Fibroblast of lung (primary cell): ENCODE measurements around the gene GPD1. TPM values are rescaled to one million over a fixed set of nuclear protein-coding genes. Genes with fewer than 3 reads are reported as not detected.
A peak's percentile ranks its signal among the peaks of the same experiment; 100 is the strongest.

ENCODE experiments used
- DNase-seq, 2 donors: peaks; one replicate each; pipeline versions ENCODE4 v3.0.0 to v3.0.0-alpha.2; 2010; ENCODE audit warnings: low read depth in 2 of 2
- H2AFZ ChIP-seq: 2 replicates; pipeline ENCODE4 v1.5.1; 2012; ENCODE audit warnings: low read length, control low read depth, inconsistent platforms
- H3K27ac ChIP-seq: 2 replicates; pipeline ENCODE4 v1.5.1; 2011; ENCODE audit warnings: low read length, control low read depth; ENCODE audit not compliant: insufficient read depth
- H3K27me3 ChIP-seq: 2 replicates; pipeline ENCODE4 v1.5.1; 2011; ENCODE audit warnings: mild to moderate bottlenecking, low read length; ENCODE audit not compliant: control insufficient read depth, insufficient read depth
- H3K36me3 ChIP-seq: 2 replicates; pipeline ENCODE4 v1.5.1; 2011; ENCODE audit warnings: low read length; ENCODE audit not compliant: control insufficient read depth, insufficient read depth
- H3K4me1 ChIP-seq: 2 replicates; pipeline ENCODE4 v1.5.1; 2011; ENCODE audit warnings: low read length; ENCODE audit not compliant: control insufficient read depth, insufficient read depth; ENCODE audit errors: extremely low read depth
- H3K4me2 ChIP-seq: 2 replicates; pipeline ENCODE4 v1.5.1; 2011; ENCODE audit warnings: low read length, control low read depth; ENCODE audit not compliant: insufficient read depth; ENCODE audit errors: extremely low read depth
- H3K4me3 ChIP-seq, 4 experiments: fragments of 200-600 bp in 1 of 4; sonication (generic) in 1 of 4; replicated peaks in 1 of 4; 2 replicates each; pipeline ENCODE4 v1.5.1; 2011 to 2016; ENCODE audit warnings: low read length in 4 of 4, low read depth in 3 of 4, mild to moderate bottlenecking in 3 of 4, control low read depth in 2 of 4, inconsistent platforms in 1 of 4, mixed read lengths in 1 of 4; ENCODE audit not compliant: insufficient read depth in 1 of 4; ENCODE audit errors: control extremely low read depth in 1 of 4
- H3K79me2 ChIP-seq: 2 replicates; pipeline ENCODE4 v1.5.1; 2012; ENCODE audit warnings: mild to moderate bottlenecking, low read length, inconsistent platforms; ENCODE audit not compliant: control insufficient read depth, insufficient read depth
- H3K9ac ChIP-seq: 2 replicates; pipeline ENCODE4 v1.5.1; 2011; ENCODE audit warnings: mild to moderate bottlenecking, low read length, control low read depth; ENCODE audit not compliant: insufficient read depth
- H3K9me3 ChIP-seq: 2 replicates; pipeline ENCODE4 v1.5.1; 2012; ENCODE audit warnings: low read depth, low read length; ENCODE audit not compliant: control insufficient read depth, insufficient read depth
- H4K20me1 ChIP-seq: 2 replicates; pipeline ENCODE4 v1.5.1; 2011; ENCODE audit warnings: low read length; ENCODE audit not compliant: control insufficient read depth, insufficient read depth; ENCODE audit errors: extremely low read depth
- CTCF ChIP-seq, 2 donors: IDR thresholded peaks in 1 of 2; conservative IDR thresholded peaks in 1 of 2; 1 replicate in 1 of 2; 2 replicates in 1 of 2; pipeline ENCODE4 v1.5.1; 2011 to 2012; ENCODE audit warnings: low read length in 2 of 2, control low read depth in 1 of 2, inconsistent platforms in 1 of 2, low read depth in 1 of 2, mild to moderate bottlenecking in 1 of 2
- EZH2 ChIP-seq: IDR thresholded peaks from 2 replicates; pipeline ENCODE4 v1.5.1; 2012; ENCODE audit warnings: low read length, control low read depth, mild to moderate bottlenecking; ENCODE audit errors: missing control alignments
- polyA plus RNA-seq, 2 donors: library from polyadenylated mRNA; depleted of rRNA in 1 of 2; stranded (reverse) in 1 of 2; unstranded in 1 of 2; fragments of >200 nt; gene quantifications; 2 replicates each; pipeline ENCODE4 v1.2.1, GENCODE V29; 2011 to 2012; ENCODE audit warnings: missing spikeins in 1 of 2
- total RNA-seq: library from RNA; depleted of rRNA; stranded (reverse); fragments of >200 nt; gene quantifications from 2 replicates; pipeline ENCODE4 v1.2.1, GENCODE V29; 2014

The GPD1 gene
- total and polyA plus RNA-seq, 2 donors (not counting 1 experiment from before 2014, with no cell fraction given): under 0.01 to 0.03 TPM

DNA sequence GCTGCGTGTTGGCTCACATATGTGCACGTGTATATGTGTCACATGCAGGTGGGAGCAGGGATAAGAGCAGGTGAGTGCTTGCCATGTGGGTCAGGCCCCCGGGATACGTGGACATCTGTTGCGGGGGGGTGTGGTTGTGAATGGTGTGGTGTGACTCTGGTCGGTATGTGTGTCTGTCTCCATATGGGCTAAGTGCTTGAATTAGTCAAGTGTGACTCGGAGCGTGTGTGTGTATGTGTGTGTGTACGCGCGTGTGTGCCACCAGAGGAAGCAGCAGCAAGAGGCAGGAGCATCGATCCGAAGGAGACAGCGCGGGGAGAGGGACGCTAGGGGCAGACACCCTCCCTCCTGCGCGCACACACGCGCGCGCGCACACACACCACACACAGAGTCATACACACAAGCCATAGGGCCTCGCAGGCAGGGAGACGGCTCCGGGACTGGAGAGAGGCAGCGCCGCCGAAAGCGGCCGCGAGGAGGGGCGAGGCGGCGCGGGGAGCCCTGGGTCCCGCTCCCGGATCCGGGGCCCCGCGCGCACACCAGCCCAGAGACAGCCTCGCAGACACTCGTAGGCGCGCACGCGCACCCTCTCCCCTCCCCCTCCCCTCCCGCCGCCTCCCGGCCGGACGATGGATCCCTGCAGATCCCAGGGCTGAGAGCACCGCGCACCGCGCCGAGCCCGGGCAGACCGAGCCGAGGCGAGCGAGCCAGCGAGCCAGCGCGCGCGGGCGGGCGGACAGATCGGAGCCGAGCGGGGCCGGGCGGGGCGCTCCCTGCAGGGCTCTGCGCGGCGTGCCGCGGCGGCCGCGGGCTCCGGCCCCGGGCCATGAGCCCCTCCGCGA lies 46.6 kb upstream of the GPD1 start, which contains the start of gene ASIC1:
Gene ASIC1 (plus strand): TSS at position 597 of the 842 bp plus-strand sequence. CDS start 1,171 bp downstream, outside the sequence.
- Histone ChIP-seq H3K79me2 (no peaks in the 10 kb centered on the region), H3K4me2 (peak within 1 kb of the TSS; percentile 81), H3K9ac (peak within 1 kb of the TSS; percentile 47), H3K27ac (no peak within 1 kb of the TSS), H3K4me1 (peaks cover 5% of the 10 kb centered on the region), H2AFZ (peak within 1 kb of the TSS; percentile 81), H3K9me3 (no peaks in the 10 kb centered on the region), H4K20me1 (no peaks in the 10 kb centered on the region), H3K27me3 (peaks cover 18% of the 10 kb centered on the region), H3K4me3 (peak within 1 kb of the TSS; percentile 52 to 67 (median 63)), H3K36me3 (no peaks in the 10 kb centered on the region)
- peak; percentile 65 to 70 for DNase-seq
- TF ChIP-seq CTCF (conservative IDR thresholded peaks at IDR 0.05 in 1 of 2, IDR thresholded peaks at IDR 0.05 in 1 of 2; ENCODE audit: low read depth in 1 of 2, low read length in 2 of 2) (no peak), EZH2 (no peak)

DNA sequence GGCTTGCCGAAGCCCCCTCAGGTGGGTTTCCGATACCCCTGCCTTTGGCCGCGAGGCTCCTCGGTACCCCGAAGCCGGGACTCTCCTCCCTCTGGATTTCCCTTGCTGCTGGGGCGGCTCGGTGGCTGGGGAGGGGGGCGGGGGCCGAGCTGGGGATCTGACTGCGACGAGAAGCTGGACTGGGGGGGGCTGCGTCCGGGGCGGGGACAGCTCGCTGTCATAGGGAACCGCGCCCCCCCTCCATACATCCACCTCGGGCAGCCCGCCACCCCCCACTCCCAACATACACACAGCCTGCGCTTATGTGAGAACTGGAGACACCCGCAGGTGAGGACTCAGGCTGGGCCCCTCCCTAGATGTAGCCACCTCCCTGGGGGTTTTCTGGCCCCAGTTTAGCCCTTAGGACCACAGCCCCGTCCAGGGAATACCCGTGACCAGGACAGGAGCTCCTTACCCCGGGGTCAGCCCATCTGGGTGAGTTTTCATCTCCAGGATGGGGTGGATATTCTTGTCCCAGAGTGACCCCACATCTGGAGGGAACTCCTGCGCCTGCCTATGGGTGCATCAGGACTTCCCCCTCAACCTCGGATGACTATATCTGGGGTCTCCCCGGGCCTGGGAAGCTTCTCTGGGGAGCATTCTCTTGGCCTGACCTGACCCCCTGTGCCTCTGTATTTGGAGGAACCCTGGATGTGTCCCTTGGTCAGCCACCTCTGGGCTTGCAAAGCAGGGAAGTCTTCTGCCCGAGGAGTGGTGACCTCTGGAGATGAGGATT lies 45.7 kb upstream of the GPD1 start:
- Histone ChIP-seq H3K36me3 (no peaks in the 10 kb centered on the region), H3K27ac (no peak overlapping the region), H3K4me2 (peak overlapping the region; percentile 71), H3K4me3 (peak overlapping the region; percentile 23 to 66 (median 44)), H3K27me3 (peaks cover 12% of the 10 kb centered on the region), H3K4me1 (peaks cover 5% of the 10 kb centered on the region), H3K79me2 (no peaks in the 10 kb centered on the region), H4K20me1 (no peaks in the 10 kb centered on the region), H3K9ac (peak overlapping the region; percentile 47), H2AFZ (no peak overlapping the region), H3K9me3 (no peaks in the 10 kb centered on the region)
- TF ChIP-seq CTCF (conservative IDR thresholded peaks at IDR 0.05 in 1 of 2, IDR thresholded peaks at IDR 0.05 in 1 of 2; ENCODE audit: low read depth in 1 of 2, low read length in 2 of 2): no peak
- TF ChIP-seq EZH2: no peak
- no peak for DNase-seq

- Histone ChIP-seq H4K20me1 (no peaks in the 10 kb centered on the region), H3K9ac (no peak overlapping the region), H2AFZ (no peak overlapping the region), H3K4me3 (no peak overlapping the region), H3K4me2 (no peak overlapping the region), H3K9me3 (no peaks in the 10 kb centered on the region), H3K4me1 (peaks cover 5% of the 10 kb centered on the region), H3K79me2 (no peaks in the 10 kb centered on the region), H3K36me3 (no peaks in the 10 kb centered on the region), H3K27me3 (peaks cover 7% of the 10 kb centered on the region), H3K27ac (no peak overlapping the region)
- no peak for DNase-seq
- no peak for TF ChIP-seq CTCF (conservative IDR thresholded peaks at IDR 0.05 in 1 of 2, IDR thresholded peaks at IDR 0.05 in 1 of 2; ENCODE audit: low read depth in 1 of 2, low read length in 2 of 2)
- no peak for TF ChIP-seq EZH2
These were observed 45.0 kb upstream of the GPD1 start for GRCh38 chr12:50058743-50059312.
